Caki2 (cell line): ENCODE data around the gene PTPRK. TPM values are rescaled to one million over a fixed set of nuclear protein-coding genes. Genes with fewer than 3 reads are reported as not detected.

Experiments
- DNase-seq: peaks from one replicate; pipeline ENCODE4 v3.0.0-alpha.2; 2015; ENCODE audit warnings: low read depth
- in situ Hi-C: cut with HindIII; loops from 2 replicates; pipeline ENCODE4 v1.10.0; 2016; ENCODE audit warnings: low sequenced_read_pairs, low pct_unique_long_range_greater_than_20kb, mixed read lengths
- total RNA-seq: library from RNA; depleted of rRNA; stranded (reverse); fragments of >200 nt; shearing (Covaris generic); gene quantifications from 2 replicates; pipeline ENCODE4 v1.2.3, GENCODE V29; 2014; ENCODE audit warnings: low replicate concordance; rRNA removed

The PTPRK gene
- 21.6 and 32.6 TPM in 2 replicates for total RNA-seq

GRCh38 chr6:128520436-128521281 lies at the start of gene PTPRK:
TSS of gene PTPRK (minus strand) at chr6:128520599. CDS start at chr6:128520358, 241 bp downstream.
- in situ Hi-C loops: no loop called here
- peak; percentile 97 for DNase-seq

GRCh38 chr6:128567029-128567428 lies 46.6 kb upstream of the PTPRK start:
- no peak for DNase-seq
- in situ Hi-C loops: no loop called here

GRCh38 chr6:128560966-128561365 lies 40.6 kb upstream of the PTPRK start:
- in situ Hi-C loops: no loop called here

DNA sequence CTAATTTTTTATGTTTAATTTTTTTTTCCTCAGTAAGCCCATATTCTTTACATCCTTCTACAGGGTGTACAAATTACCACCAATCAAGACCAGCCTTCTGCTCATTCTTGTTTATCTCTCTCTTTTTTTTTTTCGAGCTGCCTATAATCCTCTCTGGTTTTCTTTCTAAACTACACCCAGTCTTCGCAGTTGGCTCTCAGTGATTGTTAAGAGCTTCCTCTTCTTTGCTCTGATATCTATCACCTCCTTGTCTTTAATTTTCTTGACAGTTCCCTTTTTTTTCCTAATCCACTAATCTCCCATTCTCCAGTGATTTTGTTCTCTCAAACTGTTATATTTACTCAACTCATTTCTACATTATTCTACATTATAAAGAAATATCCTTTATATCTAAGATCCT lies 38.5 kb upstream of the PTPRK start:
- in situ Hi-C loops: no loop called here
- no peak for DNase-seq

More at GRCh38 chr6:128560966-128561365, 40.6 kb upstream of the PTPRK start:
- no peak for DNase-seq

DNA sequence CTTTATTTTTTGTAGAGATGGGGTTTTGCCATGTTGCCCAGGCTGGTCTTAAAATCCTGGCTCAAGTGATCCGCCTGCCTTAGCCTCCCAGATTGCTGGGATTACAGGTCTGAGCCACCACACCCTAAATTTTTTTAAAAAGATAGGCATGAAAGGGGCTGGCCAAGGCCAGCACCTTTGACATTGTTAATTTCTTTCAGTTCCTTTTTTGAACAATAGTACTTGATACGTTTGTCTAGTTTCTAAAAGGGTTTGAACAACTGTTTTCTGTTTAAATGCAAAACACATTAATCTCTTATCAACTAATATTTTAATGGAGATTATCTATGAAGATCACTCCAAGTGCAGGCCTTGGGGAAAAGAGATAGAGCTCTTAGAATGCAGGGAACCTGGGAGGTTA lies 37.6 kb upstream of the PTPRK start:
- in situ Hi-C loops: no loop called here
- DNase-seq: no peak

- in situ Hi-C loops: no loop called here
Measured at GRCh38 chr6:128557081-128557480, 36.7 kb upstream of the PTPRK start.

GRCh38 chr6:128554302-128554701 lies 33.9 kb upstream of the PTPRK start:
- in situ Hi-C loops: no loop called here
- no peak for DNase-seq

More at GRCh38 chr6:128557081-128557480, 36.7 kb upstream of the PTPRK start:
- no peak for DNase-seq

GRCh38 chr6:128541261-128541660 lies 20.9 kb upstream of the PTPRK start:
- in situ Hi-C loops: no loop called here
- DNase-seq: no peak

DNA sequence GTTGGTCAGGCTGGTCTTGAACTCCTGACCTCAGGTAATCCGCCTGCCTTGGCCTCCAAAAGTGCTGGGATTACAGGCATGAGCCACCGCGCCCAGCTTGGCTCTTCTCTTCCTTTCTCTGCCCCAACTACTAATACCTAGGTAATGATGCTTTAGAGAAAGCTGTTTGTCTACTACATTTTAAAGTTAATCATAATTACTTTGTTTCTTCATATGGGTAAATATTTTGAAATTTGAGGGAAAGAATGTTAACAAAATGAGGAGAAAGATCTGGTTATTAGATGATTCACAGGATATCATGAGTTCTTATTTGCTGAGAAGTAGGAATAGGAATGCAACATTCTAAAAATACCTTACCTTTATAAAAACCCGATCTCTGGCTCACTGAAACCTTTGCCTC lies 18.4 kb upstream of the PTPRK start:
- in situ Hi-C loops: no loop called here
- no peak for DNase-seq

DNA sequence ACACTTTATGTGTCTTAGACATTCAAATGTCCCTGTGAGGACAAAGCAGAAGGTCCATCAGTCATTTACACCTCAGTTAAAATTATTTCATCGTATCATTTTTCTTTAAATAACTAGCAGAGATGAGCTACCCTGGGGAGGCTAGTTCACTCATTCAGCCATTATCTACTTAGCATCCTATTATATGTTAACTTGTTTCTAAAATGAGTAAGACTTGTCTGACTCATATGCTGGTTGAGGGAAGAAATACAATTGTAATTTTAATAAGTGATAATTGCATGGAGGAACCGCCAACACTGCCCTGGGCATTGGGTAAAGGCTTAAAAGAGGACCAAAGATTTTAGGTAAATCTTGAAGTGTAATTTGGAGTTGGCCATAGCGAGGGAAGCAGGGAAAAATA lies 12.4 kb upstream of the PTPRK start:
- in situ Hi-C loops: no loop called here
- DNase-seq: peak; percentile 44

GRCh38 chr6:128532136-128532535 lies 11.7 kb upstream of the PTPRK start:
- in situ Hi-C loops: no loop called here
- no peak for DNase-seq

DNA sequence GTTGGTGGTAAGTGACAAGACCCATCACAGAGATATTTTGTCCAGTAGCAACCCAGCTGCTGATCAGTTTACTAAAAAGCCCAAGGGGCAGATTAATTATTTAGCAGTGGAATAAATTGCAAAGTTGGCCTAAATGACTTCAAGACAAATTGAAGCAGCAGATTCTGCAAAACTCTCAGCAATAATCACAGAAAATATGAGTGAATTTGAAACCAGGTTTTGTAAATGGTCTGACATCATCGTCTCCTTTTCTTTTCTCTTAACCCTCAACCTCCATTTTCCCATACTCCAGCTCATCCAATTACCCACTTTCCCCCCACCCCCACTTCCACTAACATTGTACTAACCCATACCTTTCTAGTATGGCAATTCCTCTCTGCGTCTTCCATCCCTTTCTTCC lies 11.3 kb upstream of the PTPRK start:
- no peak for DNase-seq
- in situ Hi-C loops: no loop called here

DNA sequence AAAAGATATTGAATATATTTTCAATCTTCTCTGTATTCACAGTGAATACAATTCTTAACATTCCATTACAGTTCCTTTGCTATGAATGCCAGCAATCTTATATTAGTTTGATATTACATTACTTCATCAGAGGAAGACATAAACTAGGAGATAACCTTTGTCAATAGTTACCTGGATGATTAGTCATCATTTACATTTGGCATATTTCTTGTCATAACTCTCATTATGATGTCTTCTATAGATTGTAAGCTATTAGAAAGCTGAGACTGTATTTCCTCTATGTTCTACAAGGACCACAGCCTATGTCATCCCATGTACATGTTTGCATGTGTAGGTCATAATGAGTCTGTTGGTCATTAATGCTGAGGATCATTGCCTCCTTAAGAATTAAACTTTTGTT lies 7.8 kb upstream of the PTPRK start:
- in situ Hi-C loops: no loop called here
- DNase-seq: no peak

GRCh38 chr6:128527375-128527774 lies 7.0 kb upstream of the PTPRK start:
- no peak for DNase-seq
- in situ Hi-C loops: no loop called here

DNA sequence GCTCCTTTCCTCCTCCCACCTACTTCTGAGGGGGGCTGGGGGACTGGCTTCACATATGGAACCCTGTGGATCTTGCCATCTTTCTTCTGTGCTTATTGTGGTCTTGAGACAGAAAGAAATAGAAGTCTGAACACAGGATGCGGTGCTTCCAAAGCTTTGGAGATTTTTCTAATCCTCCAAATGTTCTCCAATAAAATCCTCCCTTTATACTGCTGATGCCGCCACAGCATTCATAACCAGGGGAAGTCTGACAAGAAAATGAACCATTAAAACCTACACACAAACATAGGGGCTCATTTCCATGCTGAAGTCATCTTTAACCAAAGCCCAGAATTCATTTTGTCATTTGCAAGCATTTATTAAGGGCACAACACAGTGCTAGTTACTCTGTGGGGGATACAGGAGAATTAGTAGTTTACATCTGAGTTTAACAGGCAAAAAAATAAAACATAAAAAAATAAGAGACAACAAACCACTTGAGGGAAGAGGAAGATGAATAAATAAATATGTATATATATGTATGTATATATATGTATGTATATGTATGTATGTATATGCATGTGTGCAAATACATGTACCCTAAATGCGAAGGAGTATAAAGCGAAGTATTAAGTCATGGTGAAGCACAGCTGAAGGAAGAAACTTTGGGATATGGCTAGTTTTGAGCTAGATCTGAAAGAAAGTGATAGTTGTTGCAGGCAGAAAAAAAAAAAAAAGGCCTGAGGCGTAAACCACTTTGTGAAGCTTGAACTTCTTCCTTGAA lies 5.9 kb upstream of the PTPRK start:
- in situ Hi-C loops: no loop called here
- DNase-seq: no peak

DNA sequence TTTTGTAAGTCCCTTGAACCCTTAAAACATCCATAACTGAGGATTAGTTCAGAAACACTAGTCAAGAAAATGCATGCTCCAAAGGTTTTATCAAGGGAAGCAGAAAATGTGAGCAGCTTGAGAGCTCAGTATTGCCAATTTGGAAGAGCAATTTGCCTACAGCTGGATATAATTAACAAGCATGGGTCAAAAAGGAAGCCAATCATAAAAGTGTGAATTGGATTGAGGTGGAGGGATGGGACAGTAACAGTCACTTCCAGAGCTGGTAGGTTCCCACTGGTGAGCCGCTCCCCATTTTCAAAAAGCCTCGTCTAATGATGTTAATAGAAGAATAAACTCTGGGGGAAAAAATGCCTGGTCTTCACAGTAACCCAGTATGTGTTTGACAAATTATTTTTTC lies 5.0 kb upstream of the PTPRK start:
- no peak for DNase-seq
- in situ Hi-C loops: no loop called here

DNA sequence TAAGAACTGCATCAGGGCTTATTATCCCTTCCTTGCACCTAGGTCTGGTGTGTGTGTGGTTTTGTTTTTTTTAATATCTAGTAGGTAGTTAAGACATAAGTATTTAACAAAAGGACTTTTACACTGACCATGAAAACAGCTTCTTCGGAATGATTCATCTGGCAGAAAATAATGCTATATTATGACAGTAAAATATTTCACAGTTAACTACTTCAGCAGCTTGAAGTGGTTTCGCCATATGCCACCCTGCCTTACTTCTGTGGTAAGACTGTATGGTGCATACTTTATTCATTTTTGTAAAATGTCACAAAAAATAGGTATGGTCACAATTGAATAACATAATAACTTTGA lies 858 bp upstream of the PTPRK start:
- no peak for DNase-seq
- in situ Hi-C loops: no loop called here

- in situ Hi-C loops: no loop called here
- no peak for DNase-seq
Measured at GRCh38 chr6:128519931-128520435, 416 bp downstream of the PTPRK start.
